ENCODE measurements around the gene DNAJB2.

DNAJB2 gene

GRCh38 chr2:219279916-219280516 lies 850 bp downstream of the DNAJB2 start:
- TF ChIP-seq CTCF (IDR thresholded peaks at IDR 0.05; ENCODE audit: low read depth, low read length) = 0 out of 2 replicates have a peak, but pooled peaks have one; percentile 0
- DNase-seq (ENCODE audit: extremely low read depth, low read depth) = no peak

DNA sequence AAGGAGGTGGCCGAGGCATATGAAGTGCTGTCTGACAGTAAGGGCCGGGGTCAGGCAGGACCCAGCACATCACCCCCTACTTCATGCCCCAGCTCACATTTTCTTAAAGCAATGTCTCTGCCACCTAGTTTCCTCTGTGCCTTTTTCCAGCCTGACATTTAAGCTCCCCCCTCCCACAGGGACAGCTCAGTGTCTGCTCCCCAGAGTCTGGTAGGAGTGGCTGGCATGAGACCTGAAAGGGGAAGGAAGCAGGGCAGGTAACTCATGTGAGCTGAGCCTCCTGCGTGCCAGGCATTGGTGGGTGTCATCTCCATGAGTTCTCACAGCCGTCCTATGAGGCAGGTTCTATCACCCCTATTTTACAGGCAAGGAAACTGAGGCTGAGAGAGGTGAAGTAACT lies 1.5 kb downstream of the DNAJB2 start:
- no peak for TF ChIP-seq CTCF (IDR thresholded peaks at IDR 0.05; ENCODE audit: low read depth, low read length)
- DNase-seq (ENCODE audit: extremely low read depth, low read depth) = no peak

- DNase-seq (ENCODE audit: extremely low read depth, low read depth) = no peak
- no peak for TF ChIP-seq CTCF (IDR thresholded peaks at IDR 0.05; ENCODE audit: low read depth, low read length)
Measured at GRCh38 chr2:219281588-219281987, 2.4 kb downstream of the DNAJB2 start.

DNA sequence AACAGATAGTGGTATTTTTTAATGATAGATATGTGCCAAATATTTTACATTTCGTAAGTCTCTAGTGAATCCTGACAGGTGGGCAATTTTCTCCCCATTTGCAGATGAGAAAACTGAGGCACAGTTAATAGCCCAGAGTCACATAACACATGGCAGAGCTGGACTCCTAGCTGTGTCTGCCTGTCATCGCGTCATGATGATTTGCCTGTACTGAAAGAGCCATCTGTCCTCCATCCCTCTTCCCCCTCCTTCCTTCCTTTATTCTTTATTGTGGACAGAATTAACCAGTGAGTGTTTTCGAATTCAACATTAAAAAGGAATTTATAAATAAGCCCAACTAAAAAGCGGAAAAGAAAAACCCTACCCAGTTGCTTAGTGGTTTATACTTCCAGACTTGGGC lies 3.2 kb downstream of the DNAJB2 start:
- no peak for TF ChIP-seq CTCF (IDR thresholded peaks at IDR 0.05; ENCODE audit: low read depth, low read length)
- DNase-seq (ENCODE audit: extremely low read depth, low read depth) = no peak

DNA sequence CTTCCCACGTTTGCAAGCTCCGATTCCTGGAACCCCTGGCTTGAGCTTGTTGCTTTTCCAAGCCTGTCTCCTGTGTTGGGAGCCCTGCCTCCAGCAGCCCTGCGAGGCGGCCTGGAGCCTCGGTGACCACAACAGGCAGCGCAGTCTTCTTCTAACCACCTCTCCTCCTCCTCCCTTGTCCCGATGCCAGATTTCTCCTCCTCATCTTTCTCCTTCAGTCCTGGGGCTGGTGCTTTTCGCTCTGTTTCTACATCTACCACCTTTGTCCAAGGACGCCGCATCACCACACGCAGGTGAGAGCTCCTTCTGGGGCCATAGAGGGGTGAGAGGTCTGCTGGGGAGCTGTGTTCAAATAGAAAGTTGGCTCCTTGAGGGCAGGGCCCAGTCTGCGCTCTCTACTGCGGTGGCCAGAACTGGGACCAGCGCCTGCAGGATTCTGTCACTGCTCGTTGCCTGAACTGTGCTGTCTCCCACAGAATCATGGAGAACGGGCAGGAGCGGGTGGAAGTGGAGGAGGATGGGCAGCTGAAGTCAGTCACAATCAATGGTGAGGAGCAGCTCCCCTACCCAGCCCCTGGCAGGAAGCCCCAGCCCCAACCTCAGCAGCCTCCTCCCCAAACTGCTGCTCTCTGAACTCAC lies 3.9 kb downstream of the DNAJB2 start:
- no peak for TF ChIP-seq CTCF (IDR thresholded peaks at IDR 0.05; ENCODE audit: low read depth, low read length)
- DNase-seq (ENCODE audit: extremely low read depth, low read depth) = no peak

GRCh38 chr2:219284501-219285372 lies 5.6 kb downstream of the DNAJB2 start:
- DNase-seq (ENCODE audit: extremely low read depth, low read depth) = no peak
- TF ChIP-seq CTCF (IDR thresholded peaks at IDR 0.05; ENCODE audit: low read depth, low read length) = no peak

DNA sequence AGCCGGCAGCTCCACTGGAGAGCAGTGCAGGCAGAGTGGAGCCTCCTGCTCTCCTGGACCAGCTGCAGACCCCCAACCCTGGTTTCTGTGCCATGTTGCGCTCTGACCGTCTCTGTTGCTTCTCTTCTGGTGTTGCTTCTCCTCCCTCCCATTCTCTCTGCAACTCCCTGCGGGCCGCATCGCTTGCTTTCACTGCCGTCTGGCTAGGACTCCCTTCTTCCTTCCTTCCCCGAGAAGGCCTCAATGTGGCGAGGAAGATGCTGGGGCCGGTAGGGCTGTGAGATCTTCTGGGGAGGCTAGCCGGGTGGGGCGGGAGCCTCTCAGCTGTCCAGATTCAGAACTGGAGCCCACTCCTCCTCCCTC lies 6.2 kb downstream of the DNAJB2 start:
- TF ChIP-seq CTCF (IDR thresholded peaks at IDR 0.05; ENCODE audit: low read depth, low read length) = no peak
- DNase-seq (ENCODE audit: extremely low read depth, low read depth) = no peak
